HG02623 (cell line): ENCODE measurements around the gene ATP5F1D.

Source experiments
- ATAC-seq: cut with Tn5 transposase; IDR thresholded peaks from one replicate; pipeline ENCODE4 v1.9.1; 2021; ENCODE audit warnings: moderate library complexity; ENCODE audit not compliant: unreplicated experiment

Gene ATP5F1D

DNA sequence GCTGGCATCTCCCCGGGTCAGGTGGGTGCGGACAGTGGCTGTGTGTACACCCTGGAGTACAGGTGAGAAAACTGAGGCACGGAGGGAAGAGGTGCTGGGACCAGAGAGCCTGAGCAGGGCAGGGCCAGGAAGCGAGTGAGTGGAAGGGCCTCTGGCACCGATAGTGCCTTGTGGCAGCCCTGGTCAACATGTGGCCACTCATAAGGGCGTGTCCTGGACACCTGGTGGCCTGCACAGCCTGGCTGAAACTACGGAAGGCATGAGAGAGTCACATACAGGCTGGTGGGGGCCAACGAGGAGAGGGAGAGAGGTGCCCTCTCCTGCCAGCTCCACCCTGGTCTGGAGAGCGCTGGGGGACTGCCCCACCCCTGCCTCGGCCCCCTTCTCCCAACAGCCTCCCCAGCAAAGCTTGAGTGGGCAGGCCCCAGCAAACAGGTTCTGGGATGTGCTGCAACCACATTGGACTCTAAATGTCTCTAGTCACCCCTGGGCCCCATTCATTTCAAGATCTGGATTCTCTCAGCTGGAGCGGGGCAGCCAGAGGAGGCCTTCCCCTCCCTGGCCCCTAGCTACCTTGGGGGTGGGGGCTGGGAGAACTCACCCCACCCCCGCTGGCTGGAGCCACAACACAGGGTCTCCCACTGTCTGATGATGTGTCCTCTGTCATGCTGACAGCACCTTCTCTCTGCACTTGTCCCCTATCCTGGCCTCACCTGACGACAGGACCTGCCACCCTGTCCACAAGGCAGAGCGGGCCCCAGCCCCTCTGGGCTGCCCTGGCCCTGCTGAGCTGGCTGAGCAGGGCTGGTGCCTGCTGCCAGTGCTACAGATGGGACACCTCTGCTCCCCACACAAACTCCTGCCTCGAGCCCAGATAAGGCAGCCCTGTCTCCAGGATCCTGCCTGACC lies 9.6 kb upstream of the ATP5F1D start:
- no peak for ATAC-seq

DNA sequence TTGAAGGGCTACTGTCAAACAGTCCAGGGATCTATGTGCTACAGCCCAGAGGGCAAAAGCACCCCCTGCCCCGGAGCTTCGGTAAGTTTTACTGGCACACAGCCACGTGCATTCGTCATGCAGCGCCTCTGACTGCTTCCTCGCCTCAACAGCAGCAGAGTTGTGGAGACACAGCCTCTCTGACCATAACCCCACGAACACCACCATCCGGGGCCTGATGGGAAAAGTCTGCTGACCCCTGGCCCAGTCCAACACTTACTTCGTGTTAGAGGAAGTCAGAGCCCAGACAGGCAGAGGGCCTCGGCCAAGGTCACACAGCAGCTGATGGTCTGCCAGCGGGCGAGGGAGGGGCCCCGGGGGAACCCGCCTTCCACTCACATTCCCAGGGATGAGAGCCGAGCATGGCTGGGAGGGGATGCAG lies 8.9 kb upstream of the ATP5F1D start:
- ATAC-seq, result no peak

DNA sequence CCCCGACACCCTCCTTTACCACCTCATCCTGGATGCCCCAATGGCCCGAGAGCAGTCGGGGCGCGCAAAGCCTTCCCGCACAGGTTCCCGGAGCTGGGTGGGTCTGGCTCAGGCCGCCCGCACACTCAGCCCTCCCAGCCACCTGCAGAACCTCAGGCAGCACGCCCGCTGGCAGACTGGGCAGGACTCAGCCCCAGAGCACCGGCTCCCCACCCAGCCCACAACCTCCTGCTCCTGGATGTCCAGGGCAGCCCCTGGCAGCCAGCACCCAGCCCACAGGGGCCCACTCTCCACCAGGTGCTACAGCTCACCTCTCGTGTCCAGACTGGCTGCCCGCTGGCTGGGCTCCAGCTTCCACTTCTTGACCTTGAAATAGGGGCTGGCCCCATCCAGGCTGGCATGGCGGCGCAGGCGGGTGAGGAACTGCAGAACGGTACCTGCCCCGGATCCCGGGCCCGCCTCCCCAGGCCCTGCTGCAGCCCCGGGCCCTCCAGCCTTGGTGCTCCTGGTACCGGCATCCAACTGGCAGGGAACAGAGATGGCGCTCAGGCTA lies 8.4 kb upstream of the ATP5F1D start:
- ATAC-seq, result no peak

DNA sequence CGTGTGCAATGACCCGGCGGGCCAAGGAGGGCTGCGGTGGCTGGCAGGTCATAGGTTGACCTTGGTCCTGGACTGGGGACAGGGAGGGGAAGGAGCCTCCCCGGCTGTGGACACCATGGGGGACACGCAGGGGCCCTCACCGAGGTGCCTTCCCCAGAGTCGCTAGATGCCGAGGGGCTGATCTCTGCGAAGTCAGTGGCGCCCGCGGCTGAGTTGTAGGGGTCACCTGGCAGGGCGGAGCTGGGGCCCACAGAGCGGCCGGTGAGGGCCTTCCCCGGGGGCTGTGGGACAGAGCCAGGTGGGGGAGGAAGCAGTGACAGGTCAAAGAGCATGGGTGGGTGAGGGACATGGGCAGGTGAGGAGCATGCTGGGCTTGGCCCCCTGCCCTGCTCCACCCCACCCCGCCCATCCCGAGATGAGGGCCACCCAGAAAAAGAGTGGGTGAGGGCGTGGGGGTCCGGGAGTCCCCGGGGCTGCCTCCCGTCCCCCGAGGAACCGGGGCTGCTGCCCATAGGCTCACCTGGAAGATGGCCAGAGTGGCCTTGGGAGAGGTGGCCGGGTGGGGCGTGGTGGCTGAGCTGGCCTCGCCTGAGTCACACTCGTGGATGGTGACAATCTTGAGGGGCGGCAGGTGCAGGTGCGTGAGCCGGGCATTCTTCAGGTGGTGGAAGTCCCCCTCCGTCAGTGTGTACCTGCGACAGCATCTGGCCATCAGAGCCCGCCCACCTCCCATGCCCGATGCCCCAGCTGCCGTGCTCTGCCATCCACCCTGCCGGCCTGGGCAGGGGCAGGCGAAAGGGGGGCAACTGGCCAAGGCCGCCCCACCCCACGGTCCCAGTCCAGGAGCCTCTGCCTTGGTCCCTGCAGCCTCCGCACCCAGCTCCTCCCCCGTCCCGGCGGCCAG lies 7.2 kb upstream of the ATP5F1D start:
- ATAC-seq, result no peak

DNA sequence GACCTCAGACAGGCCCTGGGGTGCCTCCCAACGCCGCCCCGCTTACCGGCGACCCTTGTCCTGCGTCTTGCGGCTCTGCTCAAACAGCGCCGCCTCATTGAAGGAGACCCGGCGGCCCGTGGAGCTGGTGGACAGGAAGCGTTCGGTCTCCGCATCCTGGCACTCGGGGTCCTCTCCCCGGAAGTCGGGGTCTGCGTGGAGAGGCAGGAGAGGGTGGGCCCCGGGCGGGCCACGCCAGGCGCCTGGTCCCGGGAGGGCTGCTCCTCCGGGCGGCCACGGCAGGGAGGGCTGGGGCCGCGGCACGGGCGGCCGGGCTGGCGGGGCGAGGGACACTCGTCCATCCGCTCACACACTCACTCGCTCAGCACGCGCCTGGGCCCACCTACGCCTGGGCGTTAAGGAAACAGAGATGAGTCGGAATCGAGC lies 6.6 kb upstream of the ATP5F1D start:
- ATAC-seq, result no peak

DNA sequence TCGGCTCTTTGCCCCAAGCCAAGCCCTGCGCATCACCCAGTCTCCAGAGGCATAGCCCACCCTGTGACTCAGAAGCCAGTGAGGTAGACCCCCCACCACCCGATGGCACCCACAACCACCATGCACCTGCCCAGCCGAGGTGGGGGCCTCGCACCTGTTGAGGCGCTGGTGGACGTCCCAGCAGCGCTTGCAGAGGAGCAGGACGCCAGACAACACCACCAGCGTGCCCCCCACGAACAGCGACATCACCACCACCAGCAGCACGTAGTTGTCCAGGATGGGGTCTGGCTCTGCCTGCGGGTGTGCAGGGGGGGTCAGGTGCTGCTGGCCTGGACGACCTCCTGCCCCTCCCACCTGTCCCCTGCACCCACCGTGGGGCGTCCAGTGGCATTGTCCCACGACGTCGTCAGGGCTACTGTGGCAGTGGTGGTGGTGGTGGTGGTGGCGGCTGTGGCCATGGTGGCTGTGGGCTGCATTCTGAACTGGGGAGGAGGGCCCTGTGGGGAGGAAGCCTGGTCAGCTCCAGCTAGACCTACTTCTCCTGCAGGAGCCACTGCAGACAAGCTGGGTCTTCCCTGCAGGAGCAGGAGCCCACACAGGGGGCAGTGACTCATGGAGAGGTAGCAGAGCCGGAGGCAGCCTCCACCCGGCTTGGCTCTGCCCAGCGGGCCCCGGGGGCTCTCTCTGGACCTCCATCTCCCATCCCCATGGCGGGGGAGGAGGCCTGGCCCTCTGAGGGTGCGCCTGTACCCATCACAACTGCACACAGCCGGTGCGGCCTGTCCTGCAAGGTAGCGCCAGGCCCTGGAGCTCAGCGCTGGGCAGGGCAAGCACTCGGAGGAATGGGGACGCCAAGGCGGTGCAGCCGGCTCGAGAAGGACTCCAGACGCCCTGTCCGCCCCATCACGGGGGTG lies 5.7 kb upstream of the ATP5F1D start:
- ATAC-seq, result no peak

DNA sequence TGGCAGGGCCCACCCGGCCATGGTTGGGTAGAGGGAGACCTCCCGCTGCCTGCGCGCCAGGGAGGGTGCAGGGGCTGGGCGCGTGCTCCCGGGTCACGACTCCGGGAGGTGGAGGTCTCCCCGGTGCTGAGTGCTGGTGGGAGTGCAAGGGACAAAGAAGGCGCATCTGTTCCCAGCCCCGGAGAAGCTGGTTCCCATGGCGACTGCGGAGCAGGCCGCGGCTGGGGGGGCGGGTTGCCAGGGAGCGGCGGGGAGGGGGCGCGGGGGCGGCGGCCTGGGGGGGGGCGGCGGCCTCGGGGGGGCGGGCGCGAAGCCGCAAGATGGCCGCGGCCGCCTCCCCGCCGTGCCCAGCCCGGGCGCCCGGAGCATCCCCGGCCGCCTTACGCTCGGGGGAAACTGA lies 5.0 kb upstream of the ATP5F1D start:
- ATAC-seq, result no peak

DNA sequence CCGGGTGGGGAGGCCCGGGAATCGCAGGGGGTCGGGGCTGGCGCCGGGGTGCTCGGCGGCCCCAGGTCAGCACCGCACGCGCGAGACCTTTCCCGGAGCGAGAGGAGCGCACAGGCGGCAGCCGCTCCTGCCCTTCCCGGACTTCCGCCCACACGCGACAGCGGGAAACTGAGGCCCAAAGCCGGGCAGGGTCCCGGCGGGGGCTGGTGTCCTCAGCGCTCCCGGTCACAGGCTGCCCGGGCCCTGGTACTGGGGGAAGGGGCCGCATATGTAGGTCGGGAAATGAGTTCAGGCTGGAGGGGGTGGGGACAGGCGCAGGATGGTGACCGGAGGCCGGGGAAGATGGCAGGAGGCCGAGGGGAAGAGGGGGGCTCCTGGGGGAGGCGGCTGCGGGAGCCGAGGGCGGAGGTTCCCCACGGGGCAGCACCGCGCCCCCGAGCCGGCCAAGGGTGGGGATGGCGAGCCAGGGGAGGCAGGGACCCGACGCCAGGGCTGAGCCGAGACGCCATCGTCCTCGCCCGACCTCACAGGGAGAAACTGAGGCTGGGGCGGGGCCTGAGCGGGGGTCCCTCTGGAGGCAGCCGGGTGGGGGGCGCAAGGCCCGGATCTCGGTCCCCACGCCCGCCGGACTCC lies 4.4 kb upstream of the ATP5F1D start:
- ATAC-seq, result no peak

DNA sequence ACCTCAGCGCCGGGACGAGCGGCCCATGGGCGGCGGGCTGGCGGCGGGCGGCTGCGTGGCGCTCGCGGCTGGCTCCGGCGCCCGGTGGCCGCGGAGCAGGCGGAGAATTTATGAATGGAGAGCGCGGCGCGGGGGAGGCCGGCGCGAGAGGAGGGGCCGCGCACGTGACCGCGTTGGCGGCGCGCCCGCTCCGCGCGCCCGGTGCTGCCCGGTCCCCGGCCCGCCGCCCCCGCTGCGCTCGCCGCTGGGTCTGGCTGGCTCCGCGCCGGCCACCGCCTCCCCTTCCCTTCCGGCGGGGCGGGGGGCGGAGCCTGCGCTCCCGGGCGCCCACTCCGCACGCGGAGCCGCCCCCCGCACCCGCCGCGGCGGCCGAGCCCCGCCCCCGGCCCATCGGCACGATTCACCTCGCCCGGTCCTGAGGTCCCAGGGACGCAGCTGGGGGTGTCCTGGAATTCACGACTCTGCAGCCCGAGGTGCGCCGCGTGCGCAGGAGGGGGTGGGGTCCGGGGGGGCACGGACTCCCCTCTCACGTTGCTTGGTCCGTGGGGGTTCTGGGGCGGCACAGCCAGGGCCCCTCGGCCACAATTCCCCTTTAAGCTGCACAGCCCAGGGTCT lies 3.7 kb upstream of the ATP5F1D start, which contains the start of gene CBARP:
TSS of gene CBARP (minus strand) at position 252 of the 615 bp plus-strand sequence. CDS start 1,905 bp downstream, outside the sequence.
- no peak for ATAC-seq

DNA sequence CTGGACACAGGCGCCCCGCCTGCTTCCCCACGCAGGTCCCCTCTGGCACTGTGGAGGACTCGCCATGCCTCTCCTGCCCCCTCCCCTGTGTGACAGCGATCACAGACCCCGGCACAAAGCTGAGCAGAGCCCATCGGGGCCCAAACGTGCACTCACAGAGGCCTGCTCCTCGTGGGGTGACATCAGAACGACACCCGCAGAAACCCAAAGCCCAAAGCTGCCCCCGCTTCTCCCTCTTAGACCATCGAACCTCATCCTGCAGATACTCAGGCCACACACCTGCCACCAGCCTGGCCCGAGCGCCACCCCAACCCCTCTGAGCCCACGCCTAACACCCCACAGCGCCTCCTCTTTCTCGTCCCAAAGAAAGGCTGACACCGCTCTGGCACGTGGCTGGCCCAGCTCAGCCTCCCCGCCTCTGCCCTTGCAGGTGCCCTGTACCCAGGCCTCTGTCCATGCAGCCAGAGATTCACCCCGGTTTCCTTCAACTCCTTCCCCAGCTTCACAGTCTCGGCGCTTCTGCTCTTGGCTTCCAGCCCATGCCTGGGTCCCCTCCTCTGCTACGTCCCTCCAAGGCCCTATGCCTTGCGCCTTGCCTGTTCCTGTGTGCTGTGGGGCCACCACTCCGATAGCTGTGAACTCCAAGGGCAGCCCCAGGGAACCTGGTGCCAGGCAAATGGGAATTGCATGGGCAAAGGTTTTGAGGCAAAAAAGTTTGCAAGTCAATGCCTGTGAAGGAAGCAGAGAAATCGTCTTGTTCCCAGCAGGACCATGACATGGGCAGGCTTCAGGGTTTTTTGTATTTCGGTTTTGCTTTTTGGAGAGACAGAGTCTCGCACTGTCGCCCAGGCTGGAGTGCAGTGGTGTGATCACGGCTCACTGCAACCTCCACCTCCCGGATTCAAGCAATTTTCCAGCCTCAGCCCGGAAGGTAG lies 2.9 kb upstream of the ATP5F1D start:
- no peak for ATAC-seq

DNA sequence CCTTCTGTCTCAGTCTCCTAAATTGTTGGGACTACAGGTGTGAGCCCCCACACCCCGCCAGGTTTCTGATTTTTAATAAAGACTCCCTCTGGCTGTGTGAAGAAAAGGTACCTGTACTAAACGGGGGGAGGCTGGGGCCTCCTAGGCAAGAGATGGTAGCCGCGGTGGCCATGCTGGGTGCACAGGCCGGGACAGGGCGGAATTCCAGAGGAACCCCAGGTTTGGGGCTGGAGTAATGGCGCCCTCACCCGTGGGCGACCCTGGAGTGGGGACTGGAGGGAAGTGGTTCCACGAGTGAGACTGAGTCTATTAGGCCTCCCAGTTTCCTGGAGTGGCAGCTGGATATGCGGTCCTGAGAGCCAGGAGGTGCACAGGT lies 2.1 kb upstream of the ATP5F1D start:
- no peak for ATAC-seq

DNA sequence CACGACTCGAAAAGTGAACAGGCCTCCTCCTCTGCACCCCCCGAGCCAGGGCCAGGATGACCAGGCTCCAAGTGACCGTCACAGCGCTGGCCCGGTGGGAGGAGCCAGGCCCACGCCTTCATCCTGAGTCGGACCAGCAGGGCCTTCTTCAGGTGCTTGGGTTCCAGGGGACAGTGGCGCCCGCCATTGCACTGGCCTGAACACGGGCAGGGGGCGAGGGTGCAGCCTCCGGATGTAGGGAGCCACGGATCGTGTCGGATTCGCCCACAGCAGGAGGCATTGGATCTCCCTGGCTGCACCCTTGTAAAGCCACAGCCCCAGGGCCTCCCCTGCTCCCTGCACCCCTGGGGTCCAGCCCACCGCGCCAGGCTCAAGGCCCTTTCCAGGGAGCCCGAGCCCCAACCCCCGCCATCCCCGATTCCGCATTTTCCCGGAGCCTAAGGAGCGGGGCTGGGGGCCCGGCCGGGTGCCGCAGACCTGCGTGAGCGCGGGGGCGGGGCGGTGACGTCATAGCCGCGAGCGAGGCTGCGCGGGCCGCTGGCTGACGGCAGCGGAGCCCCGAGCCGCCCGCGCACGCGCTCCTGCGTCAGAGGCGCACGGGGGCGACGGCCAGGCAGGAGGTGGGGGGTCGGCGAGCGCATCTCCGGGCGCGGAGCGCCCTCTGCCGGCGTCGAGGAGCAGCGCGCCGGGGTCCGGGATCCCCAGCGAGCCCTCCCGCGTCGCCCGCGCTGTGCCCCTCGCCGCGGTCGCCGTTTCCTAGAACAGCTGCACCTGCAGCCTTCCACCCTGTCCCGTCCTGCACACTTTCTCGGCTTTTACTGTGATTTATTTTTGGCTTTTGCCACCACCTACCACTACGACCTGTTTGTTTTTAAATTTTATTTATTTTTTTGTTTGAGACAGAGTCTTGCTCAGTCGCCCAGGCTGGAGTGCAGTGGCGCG lies 1.5 kb upstream of the ATP5F1D start:
- peak; percentile 29 for ATAC-seq

DNA sequence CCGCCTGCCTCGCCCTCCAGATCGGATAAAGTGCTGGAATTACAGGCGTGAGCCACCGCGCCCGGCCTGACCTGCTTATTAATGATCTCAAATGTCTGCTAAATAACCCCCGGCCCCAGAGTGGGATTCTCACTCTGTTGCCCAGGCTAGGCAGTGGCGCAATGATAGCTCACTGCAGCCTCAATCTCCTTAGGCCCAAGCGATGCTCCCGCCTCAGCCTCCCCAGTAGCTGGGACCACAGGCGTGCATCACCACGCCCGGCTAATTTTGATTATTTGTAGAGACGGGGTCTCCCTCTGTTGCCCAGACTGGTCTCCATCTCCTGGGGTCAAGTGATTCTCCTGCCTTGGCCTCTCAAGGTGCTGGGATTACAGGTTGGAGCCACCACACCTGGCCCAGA lies 626 bp upstream of the ATP5F1D start:
- ATAC-seq, result no peak

DNA sequence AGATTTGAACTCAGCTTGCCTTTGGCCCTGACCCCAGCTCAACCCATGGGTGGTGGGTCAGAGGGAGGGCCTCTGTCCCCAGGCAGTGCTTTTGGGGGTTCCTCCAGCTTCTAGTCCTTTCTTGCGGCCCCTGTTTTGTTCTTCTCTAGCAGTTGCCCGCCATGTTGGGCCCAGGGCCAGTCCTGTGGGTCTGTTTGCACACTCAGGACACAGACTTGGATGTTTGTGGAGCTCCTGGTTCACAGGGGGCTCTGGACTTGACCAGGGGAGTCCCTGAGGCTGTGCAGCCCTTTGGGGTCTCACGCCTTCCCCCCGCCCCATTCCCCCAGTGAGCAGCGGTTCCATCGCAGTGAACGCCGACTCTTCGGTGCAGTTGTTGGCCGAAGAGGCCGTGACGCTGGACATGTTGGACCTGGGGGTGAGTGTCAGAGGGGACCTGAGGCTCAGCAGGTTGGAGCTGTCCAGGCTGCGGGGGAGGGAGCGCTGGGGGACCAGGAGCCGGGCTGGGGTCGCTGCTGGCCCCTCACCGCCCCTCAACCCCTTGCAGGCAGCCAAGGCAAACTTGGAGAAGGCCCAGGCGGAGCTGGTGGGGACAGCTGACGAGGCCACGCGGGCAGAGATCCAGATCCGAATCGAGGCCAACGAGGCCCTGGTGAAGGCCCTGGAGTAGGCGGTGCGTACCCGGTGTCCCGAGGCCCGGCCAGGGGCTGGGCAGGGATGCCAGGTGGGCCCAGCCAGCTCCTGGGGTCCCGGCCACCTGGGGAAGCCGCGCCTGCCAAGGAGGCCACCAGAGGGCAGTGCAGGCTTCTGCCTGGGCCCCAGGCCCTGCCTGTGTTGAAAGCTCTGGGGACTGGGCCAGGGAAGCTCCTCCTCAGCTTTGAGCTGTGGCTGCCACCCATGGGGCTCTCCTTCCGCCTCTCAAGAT lies 2.5 kb downstream of the ATP5F1D start:
- no peak for ATAC-seq

DNA sequence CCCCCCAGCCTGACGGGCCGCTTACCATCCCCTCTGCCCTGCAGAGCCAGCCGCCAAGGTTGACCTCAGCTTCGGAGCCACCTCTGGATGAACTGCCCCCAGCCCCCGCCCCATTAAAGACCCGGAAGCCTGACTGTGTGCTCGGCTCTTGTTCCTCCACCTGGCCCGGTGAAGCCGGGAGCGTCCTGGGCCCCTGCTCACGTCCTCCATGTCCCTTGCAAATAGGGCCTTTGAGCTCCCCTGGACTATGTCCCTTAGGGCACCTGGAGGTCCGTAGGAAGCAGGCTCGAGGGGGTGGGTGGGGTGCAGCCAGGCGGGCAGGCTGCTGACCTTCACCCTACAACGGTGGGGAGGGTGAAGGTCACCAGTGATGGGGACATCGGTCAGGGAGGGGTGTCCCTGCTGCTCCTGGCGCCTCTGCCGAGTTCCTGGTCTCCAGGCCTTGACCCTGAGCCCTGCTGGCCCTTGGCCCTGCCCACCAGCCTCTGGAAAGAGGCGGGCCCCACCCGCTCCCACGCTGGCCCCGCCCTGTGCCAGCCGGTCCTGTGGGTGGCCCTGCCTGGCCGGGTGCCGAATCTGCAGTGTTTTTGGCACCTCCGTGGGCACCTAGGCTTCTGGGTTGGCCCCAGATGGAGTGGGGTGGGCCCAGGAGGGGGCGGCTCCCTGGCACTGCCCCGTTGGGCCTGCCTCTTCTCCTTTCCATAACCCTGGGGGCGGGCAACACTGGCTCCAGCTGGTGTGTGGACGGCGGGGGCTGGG lies 3.3 kb downstream of the ATP5F1D start:
- ATAC-seq, result no peak
